ENCODE data around the gene GPC3. TPM values are rescaled to one million over a fixed set of nuclear protein-coding genes. Genes with fewer than 3 reads are reported as not detected.

Gene GPC3
- total RNA-seq, 1 donor from 2014 or later = 30.4 TPM

DNA sequence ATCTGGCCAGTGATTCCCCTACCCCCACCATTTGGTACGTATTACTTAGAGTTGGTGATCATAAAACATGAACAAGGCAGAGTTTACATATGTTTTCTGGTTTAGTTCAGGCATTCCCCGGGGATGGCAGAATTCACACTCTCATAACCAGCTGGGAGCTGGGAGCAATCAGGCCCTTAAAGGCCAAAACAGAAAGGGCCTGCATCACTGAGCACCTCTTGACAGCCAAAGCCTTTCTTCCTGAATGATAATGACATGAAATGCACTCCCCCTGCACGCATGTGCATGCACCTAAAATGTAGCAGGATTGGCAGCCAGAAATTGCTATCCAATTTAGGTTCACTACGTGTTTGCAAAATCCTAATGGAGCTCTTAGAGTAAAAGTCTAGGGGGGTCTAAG lies 235.4 kb downstream of the GPC3 start:
- Mint-ChIP-seq H3K4me3 (no peak overlapping the region), H3K36me3 (ENCODE audit: low read depth) (no peaks in the 10 kb centered on the region), H3K27me3 (ENCODE audit: low read depth) (no peaks in the 10 kb centered on the region), H3K27ac (ENCODE audit: unreplicated experiment) (no peak overlapping the region), H3K9me3 (no peaks in the 10 kb centered on the region), H3K4me1 (peaks cover 7% of the 10 kb centered on the region)
- no peak for DNase-seq (ENCODE audit: low read depth, low spot score)
- TF ChIP-seq, protein P1, sequence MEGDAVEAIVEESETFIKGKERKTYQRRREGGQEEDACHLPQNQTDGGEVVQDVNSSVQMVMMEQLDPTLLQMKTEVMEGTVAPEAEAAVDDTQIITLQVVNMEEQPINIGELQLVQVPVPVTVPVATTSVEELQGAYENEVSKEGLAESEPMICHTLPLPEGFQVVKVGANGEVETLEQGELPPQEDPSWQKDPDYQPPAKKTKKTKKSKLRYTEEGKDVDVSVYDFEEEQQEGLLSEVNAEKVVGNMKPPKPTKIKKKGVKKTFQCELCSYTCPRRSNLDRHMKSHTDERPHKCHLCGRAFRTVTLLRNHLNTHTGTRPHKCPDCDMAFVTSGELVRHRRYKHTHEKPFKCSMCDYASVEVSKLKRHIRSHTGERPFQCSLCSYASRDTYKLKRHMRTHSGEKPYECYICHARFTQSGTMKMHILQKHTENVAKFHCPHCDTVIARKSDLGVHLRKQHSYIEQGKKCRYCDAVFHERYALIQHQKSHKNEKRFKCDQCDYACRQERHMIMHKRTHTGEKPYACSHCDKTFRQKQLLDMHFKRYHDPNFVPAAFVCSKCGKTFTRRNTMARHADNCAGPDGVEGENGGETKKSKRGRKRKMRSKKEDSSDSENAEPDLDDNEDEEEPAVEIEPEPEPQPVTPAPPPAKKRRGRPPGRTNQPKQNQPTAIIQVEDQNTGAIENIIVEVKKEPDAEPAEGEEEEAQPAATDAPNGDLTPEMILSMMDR (conservative IDR thresholded peaks at IDR 0.05) = no peak

DNA sequence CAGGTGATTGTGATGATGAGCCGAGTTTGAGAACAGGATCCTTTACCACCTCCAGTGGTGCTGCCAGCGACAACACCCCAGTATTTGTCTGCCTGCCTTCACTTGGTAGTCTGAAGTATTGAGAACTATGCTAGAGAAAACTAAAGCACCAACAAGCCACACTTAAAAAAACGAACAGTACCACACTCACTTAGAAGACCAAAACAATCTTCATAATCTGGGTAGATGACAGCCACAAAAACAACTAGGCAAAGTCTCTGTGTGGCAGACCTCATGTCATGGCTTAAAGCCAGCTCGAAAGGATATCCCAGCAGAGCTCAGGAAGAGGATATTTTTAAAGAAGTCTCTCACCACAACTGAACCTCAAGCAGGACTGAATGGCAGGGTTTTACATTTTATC lies 236.0 kb downstream of the GPC3 start:
- peaks cover 7% of the 10 kb centered on the region for H3K4me1 Mint-ChIP-seq
- no peak overlapping the region for H3K27ac Mint-ChIP-seq (ENCODE audit: unreplicated experiment)
- H3K36me3 Mint-ChIP-seq (ENCODE audit: low read depth) = no peaks in the 10 kb centered on the region
- no peak overlapping the region for H3K4me3 Mint-ChIP-seq
- TF ChIP-seq, protein P1 (conservative IDR thresholded peaks at IDR 0.05) = no peak
- H3K9me3 Mint-ChIP-seq = no peaks in the 10 kb centered on the region
- no peaks in the 10 kb centered on the region for H3K27me3 Mint-ChIP-seq (ENCODE audit: low read depth)
- no peak for DNase-seq (ENCODE audit: low read depth, low spot score)

DNA sequence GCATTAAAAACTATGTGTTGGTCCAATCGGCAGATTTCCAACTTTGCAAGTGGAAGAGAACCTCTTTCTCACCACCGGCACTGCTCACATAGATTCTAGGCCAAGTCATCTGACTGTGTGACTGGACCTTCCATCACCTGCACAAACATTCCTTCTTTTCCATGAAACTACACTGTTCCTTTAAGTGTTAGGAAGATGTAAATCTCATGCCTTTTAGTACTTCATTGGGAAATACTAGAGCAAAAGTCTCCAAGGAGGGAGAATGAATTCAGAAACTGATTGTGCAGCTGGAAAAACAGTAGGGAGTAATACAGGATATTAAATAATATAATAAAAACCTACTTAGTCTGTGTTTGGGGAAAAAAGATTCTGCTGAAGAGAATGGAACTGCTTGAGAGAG lies 238.2 kb downstream of the GPC3 start:
- Mint-ChIP-seq H3K9me3 (no peaks in the 10 kb centered on the region), H3K4me3 (no peak overlapping the region), H3K27me3 (ENCODE audit: low read depth) (no peaks in the 10 kb centered on the region), H3K4me1 (peaks cover 10% of the 10 kb centered on the region), H3K27ac (ENCODE audit: unreplicated experiment) (no peak overlapping the region), H3K36me3 (ENCODE audit: low read depth) (no peaks in the 10 kb centered on the region)
- DNase-seq (ENCODE audit: low read depth, low spot score) = no peak
- TF ChIP-seq, protein P1 (conservative IDR thresholded peaks at IDR 0.05) = no peak

DNA sequence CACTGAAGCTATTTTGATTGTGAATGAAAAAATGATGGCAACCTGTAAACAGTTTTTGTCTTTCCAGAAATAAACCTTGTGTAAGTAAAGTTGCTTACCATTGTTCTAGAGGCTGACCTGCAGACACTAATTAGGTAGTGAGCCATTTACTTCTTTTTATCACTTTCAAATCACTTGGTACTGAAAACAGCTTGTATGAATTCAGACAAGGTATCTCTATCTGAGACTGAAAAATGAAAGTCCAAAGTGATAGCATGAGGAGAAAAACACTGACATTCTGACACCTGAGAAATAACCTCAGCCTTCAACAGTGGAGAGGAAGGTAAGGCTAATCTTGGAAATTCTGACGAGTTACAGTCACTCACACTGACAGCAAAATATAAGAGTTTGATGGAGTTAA lies 238.8 kb downstream of the GPC3 start:
- no peaks in the 10 kb centered on the region for H3K27me3 Mint-ChIP-seq (ENCODE audit: low read depth)
- DNase-seq (ENCODE audit: low read depth, low spot score) = no peak
- TF ChIP-seq, protein P1 (conservative IDR thresholded peaks at IDR 0.05) = no peak
- H3K27ac Mint-ChIP-seq (ENCODE audit: unreplicated experiment) = no peak overlapping the region
- H3K9me3 Mint-ChIP-seq = no peaks in the 10 kb centered on the region
- no peak overlapping the region for H3K4me3 Mint-ChIP-seq
- H3K4me1 Mint-ChIP-seq = peaks cover 10% of the 10 kb centered on the region
- no peaks in the 10 kb centered on the region for H3K36me3 Mint-ChIP-seq (ENCODE audit: low read depth)

DNA sequence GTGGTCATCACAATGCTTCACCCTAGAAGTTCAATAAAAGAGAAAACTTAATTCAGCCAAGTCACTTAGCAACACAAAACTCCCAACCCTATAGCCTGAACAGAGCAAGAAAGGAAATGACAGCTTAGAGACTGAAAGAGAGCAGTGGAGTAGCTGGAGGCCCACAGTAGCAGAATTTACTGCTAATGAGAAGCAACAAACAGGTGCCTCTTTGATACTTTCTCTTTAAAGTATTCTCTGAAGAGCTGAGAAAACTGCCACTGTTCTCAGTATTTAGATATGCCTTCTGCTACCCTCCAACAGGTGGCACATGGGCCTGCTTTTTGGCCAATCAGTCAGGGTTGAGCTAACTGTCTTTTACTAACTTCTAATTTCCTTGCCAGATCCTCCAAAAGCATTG lies 240.0 kb downstream of the GPC3 start:
- Mint-ChIP-seq H3K36me3 (ENCODE audit: low read depth) (no peaks in the 10 kb centered on the region), H3K4me3 (no peak overlapping the region), H3K27me3 (ENCODE audit: low read depth) (no peaks in the 10 kb centered on the region), H3K9me3 (no peaks in the 10 kb centered on the region), H3K27ac (ENCODE audit: unreplicated experiment) (peak overlapping the region; percentile 58), H3K4me1 (peaks cover 10% of the 10 kb centered on the region)
- no peak for DNase-seq (ENCODE audit: low read depth, low spot score)
- TF ChIP-seq, protein P1 (conservative IDR thresholded peaks at IDR 0.05) = peak; percentile 24
